CD4-positive, alpha-beta T cell treated with Interleukin-6 for 4 hours (primary cell): Measurements from ENCODE around the gene PCNX3.
"Not testable (repeated sequence)": the region's sequence is repeated elsewhere in the genome, so short reads cannot be mapped to it uniquely, and the experiment has no call there.

Experiments
- DNase-seq: peaks from one replicate; pipeline ENCODE4 v3.0.0-alpha.2; 2020; ENCODE audit warnings: mixed read lengths

The PCNX3 gene

GRCh38 chr11:65621460-65621859 is 5.9 kb downstream of the PCNX3 start:
- no peak for DNase-seq

- no peak for DNase-seq
Measured at GRCh38 chr11:65622011-65622410, 6.4 kb downstream of the PCNX3 start.

- DNase-seq = no peak
Measured at GRCh38 chr11:65623177-65623576, 7.6 kb downstream of the PCNX3 start.

- DNase-seq = no peak
Measured at GRCh38 chr11:65623852-65624616, 8.5 kb downstream of the PCNX3 start.

- no peak for DNase-seq
Measured at GRCh38 chr11:65624931-65625627, 9.5 kb downstream of the PCNX3 start.

GRCh38 chr11:65625628-65626342 is 10.2 kb downstream of the PCNX3 start:
- peak; percentile 72 for DNase-seq

- no peak for DNase-seq
Measured at GRCh38 chr11:65627202-65627601, 11.6 kb downstream of the PCNX3 start.

- DNase-seq = no peak
Measured at GRCh38 chr11:65629579-65629978, 14.0 kb downstream of the PCNX3 start.

GRCh38 chr11:65630215-65630614 is 14.6 kb downstream of the PCNX3 start:
- DNase-seq = no peak

- DNase-seq = peak; percentile 39
Measured at GRCh38 chr11:65633390-65634108, 18.0 kb downstream of the PCNX3 start.

GRCh38 chr11:65634109-65634436 is 18.5 kb downstream of the PCNX3 start:
- no peak for DNase-seq

GRCh38 chr11:65634440-65634839 is 18.9 kb downstream of the PCNX3 start:
- no peak for DNase-seq

GRCh38 chr11:65634905-65635731 is 19.5 kb downstream of the PCNX3 start:
- DNase-seq = no peak

GRCh38 chr11:65636108-65637031 is 20.8 kb downstream of the PCNX3 start:
- DNase-seq = no peak

- DNase-seq = no peak
Measured at GRCh38 chr11:65637032-65637557, 21.5 kb downstream of the PCNX3 start.

GRCh38 chr11:65637794-65638419 is 22.3 kb downstream of the PCNX3 start, which contains the start of gene SIPA1:
Gene SIPA1 (plus strand): TSS chr11:65638101. CDS start chr11:65640922, 2,821 bp downstream.
- DNase-seq = peak; percentile 73

GRCh38 chr11:65639228-65639597 is 23.6 kb downstream of the PCNX3 start:
- DNase-seq = not testable (repeated sequence)

GRCh38 chr11:65639623-65640482 is 24.3 kb downstream of the PCNX3 start:
- DNase-seq = peak; percentile 77
